HFFc6 (cell line): Measurements from ENCODE around the gene RBM24. TPM values are rescaled to one million over a fixed set of nuclear protein-coding genes. Genes with fewer than 3 reads are reported as not detected.

Experiments
- DNase-seq: peaks from one replicate; pipeline ENCODE4 v3.0.0-alpha.2; 2018
- H3K27ac Mint-ChIP-seq: 2 replicates; pipeline ENCODE4 v1.8.0; 2020; ENCODE audit warnings: mild to moderate bottlenecking, mixed read lengths
- H3K27me3 Mint-ChIP-seq: 2 replicates; pipeline ENCODE4 v1.8.0; 2021; ENCODE audit warnings: mild to moderate bottlenecking, moderate library complexity, mixed read lengths; ENCODE audit not compliant: insufficient read depth
- H3K36me3 Mint-ChIP-seq: 2 replicates; pipeline ENCODE4 v1.8.0; 2021; ENCODE audit warnings: low read depth, mixed read lengths
- H3K4me1 Mint-ChIP-seq: 2 replicates; pipeline ENCODE4 v1.8.0; 2020; ENCODE audit warnings: low read depth, mixed read lengths
- H3K4me3 Mint-ChIP-seq: 2 replicates; pipeline ENCODE4 v1.8.0; 2020; ENCODE audit warnings: mild to moderate bottlenecking, moderate library complexity, mixed read lengths
- H3K9me3 Mint-ChIP-seq: 2 replicates; pipeline ENCODE4 v1.8.0; 2020; ENCODE audit warnings: mild to moderate bottlenecking, mixed read lengths
- CTCF ChIP-seq: fragments of 200-600 bp; sonication (generic); IDR thresholded peaks from 2 replicates; pipeline ENCODE4 v1.5.0; 2021; ENCODE audit warnings: antibody characterized with exemption, mild to moderate bottlenecking
- total RNA-seq, 6 experiments: library from RNA; stranded (reverse); fragmentation: NEBNext Ultra II Directional; extraction: Animal tissue kit (Norgen Biotek cat#: 25700); gene quantifications; 2 replicates in 1 of 6; 3 replicates in 5 of 6; pipeline ENCODE4 v1.2.3, GENCODE V29; 2021

The RBM24 gene
- total RNA-seq, 6 experiments from 2014 or later = 24.1 to 35.9 (median 33.3) TPM

GRCh38 chr6:17242087-17242486, 39.1 kb upstream of the RBM24 start:
- Mint-ChIP-seq H3K36me3 (0 out of 2 replicates have a peak, but pooled peaks cover 11% of the 10 kb centered on the region), H3K9me3 (peaks cover 16% of the 10 kb centered on the region), H3K27me3 (no peaks in the 10 kb centered on the region; the same call in 1 of the 2 replicates), H3K4me3 (no peak overlapping the region), H3K27ac (no peak overlapping the region), H3K4me1 (peaks cover 5% of the 10 kb centered on the region; the same call in 1 of the 2 replicates)
- no peak for DNase-seq
- TF ChIP-seq CTCF = no peak

DNA sequence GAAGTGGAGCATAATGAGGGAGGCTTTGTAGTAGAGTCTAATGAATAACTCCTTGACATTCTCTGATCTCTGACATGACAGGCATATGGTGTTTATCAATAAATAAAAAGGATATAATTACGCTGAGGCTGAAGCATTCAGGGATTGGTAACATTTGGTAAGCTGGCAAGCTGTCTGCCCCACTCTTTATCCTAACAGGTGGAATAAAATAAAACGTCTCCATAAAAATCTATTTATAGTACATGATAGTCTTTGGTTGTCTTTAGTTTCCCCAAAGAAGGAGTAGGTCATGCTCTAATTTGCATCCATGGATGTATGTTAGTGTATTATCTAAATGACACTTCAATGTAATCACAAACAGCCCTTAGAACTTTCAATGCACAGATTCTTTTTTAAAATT, 30.9 kb upstream of the RBM24 start:
- no peaks in the 10 kb centered on the region for H3K27me3 Mint-ChIP-seq
- H3K27ac Mint-ChIP-seq = no peak overlapping the region
- no peaks in the 10 kb centered on the region for H3K4me1 Mint-ChIP-seq
- no peak for TF ChIP-seq CTCF
- no peak overlapping the region for H3K4me3 Mint-ChIP-seq
- H3K9me3 Mint-ChIP-seq = peaks cover under 1% of the 10 kb centered on the region; the same call in 1 of the 2 replicates
- H3K36me3 Mint-ChIP-seq = no peaks in the 10 kb centered on the region
- no peak for DNase-seq

DNA sequence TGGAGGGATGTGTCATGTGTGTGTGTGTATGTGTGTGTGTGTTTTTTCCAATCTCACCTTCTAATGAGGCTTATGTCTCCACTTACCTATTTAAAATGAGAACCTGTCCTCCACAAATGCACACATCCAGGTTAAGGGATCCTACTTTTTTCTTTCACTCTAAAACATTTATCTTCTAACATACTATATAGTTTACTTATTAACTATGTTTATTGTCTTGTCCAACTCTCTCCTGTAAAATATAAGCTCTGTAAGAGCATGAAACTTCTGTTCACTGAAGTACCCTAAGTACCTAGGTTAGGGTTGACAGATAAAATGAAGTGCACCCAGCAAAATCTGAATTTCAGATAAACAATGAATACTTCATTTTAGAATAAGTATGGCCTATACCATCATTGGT, 29.2 kb upstream of the RBM24 start:
- no peak for DNase-seq
- no peaks in the 10 kb centered on the region for H3K36me3 Mint-ChIP-seq
- no peak overlapping the region for H3K27ac Mint-ChIP-seq
- no peaks in the 10 kb centered on the region for H3K4me1 Mint-ChIP-seq
- TF ChIP-seq CTCF = no peak
- H3K4me3 Mint-ChIP-seq = no peak overlapping the region
- no peaks in the 10 kb centered on the region for H3K27me3 Mint-ChIP-seq
- no peaks in the 10 kb centered on the region for H3K9me3 Mint-ChIP-seq

- Mint-ChIP-seq H3K4me3 (no peak overlapping the region), H3K27me3 (no peaks in the 10 kb centered on the region), H3K9me3 (no peaks in the 10 kb centered on the region), H3K36me3 (no peaks in the 10 kb centered on the region), H3K27ac (no peak overlapping the region), H3K4me1 (no peaks in the 10 kb centered on the region)
- DNase-seq = no peak
- no peak for TF ChIP-seq CTCF
Observed at GRCh38 chr6:17258749-17259148, 22.4 kb upstream of the RBM24 start.

GRCh38 chr6:17265570-17265969, 15.6 kb upstream of the RBM24 start:
- no peaks in the 10 kb centered on the region for H3K27me3 Mint-ChIP-seq
- no peaks in the 10 kb centered on the region for H3K9me3 Mint-ChIP-seq
- no peak overlapping the region for H3K27ac Mint-ChIP-seq
- H3K4me1 Mint-ChIP-seq = peaks cover 36% of the 10 kb centered on the region
- no peak for DNase-seq
- no peak overlapping the region for H3K4me3 Mint-ChIP-seq
- H3K36me3 Mint-ChIP-seq = no peaks in the 10 kb centered on the region; the same call in 1 of the 2 replicates
- TF ChIP-seq CTCF = no peak

- Mint-ChIP-seq H3K27ac (no peak overlapping the region), H3K9me3 (no peaks in the 10 kb centered on the region), H3K36me3 (no peaks in the 10 kb centered on the region; the same call in 1 of the 2 replicates), H3K4me1 (peaks cover 49% of the 10 kb centered on the region), H3K27me3 (no peaks in the 10 kb centered on the region), H3K4me3 (no peak overlapping the region)
- no peak for TF ChIP-seq CTCF
- DNase-seq = no peak
Observed at GRCh38 chr6:17267566-17267965, 13.6 kb upstream of the RBM24 start.
